D721Med (cell line): ENCODE data around the gene DMRTA2.

Experiments used
- DNase-seq: peaks from one replicate; pipeline ENCODE4 v3.0.0; 2011; ENCODE audit warnings: low spot score; ENCODE audit not compliant: insufficient read length
- FAIRE-seq: peaks from 2 replicates; lab custom pipeline; 2011; peaks lifted over from hg19 to GRCh38; lab: Jason Lieb, UNC
- TF ChIP-seq, protein P1 (sequence below): IDR thresholded peaks from 2 replicates; pipeline ENCODE4 v1.5.1; 2012; ENCODE audit warnings: mild to moderate bottlenecking, control low read depth; ENCODE audit not compliant: insufficient read depth; ENCODE audit errors: missing control alignments

DMRTA2 gene

DNA sequence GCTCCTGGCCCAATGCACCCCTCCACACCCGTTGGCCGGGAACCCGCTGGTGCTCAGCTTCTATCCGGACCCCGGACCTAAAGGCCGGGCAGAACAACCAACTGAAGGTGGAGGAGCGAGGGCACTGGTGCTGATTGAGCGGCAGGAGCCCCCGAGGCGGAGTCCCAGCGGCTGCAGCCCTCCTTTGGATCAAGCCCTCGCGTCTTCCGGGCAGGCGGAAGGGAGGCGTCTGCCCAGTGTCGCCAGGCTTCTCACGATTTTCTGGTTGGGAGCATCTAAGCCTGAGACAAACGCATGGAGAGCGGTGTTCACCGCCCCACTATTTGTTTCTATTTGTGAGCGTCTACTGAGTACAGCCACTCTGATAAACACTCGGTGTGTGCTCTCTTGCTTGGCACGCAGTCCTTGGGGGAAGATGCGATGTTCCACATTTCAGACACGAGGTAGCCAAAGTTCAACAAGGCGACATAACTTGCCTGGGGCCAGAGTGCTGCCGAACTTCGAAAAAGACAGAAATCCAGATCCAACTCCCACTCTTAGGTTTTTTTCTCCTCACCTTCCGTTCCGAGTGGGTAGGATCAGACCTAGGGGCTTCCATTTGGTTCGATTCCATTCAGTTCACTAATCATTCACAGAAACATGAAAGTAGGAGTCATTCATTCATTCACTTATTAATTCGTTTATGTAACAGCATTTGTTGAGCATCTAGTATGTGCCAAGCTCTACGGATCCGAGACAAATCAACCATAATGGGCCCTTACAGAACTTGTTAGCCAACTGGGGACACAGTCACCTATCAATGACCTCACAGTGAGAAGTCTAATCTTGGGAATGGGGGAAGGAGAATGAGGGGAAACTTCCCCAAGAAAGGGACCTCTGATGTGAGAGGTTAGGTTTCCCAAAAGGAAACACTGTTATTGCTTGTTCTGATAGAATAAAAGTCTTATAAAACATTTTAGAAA, 4.9 kb upstream of the DMRTA2 start:
- TF ChIP-seq, protein P1, sequence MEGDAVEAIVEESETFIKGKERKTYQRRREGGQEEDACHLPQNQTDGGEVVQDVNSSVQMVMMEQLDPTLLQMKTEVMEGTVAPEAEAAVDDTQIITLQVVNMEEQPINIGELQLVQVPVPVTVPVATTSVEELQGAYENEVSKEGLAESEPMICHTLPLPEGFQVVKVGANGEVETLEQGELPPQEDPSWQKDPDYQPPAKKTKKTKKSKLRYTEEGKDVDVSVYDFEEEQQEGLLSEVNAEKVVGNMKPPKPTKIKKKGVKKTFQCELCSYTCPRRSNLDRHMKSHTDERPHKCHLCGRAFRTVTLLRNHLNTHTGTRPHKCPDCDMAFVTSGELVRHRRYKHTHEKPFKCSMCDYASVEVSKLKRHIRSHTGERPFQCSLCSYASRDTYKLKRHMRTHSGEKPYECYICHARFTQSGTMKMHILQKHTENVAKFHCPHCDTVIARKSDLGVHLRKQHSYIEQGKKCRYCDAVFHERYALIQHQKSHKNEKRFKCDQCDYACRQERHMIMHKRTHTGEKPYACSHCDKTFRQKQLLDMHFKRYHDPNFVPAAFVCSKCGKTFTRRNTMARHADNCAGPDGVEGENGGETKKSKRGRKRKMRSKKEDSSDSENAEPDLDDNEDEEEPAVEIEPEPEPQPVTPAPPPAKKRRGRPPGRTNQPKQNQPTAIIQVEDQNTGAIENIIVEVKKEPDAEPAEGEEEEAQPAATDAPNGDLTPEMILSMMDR: no peak
- FAIRE-seq (no peak), DNase-seq (no peak)

DNA sequence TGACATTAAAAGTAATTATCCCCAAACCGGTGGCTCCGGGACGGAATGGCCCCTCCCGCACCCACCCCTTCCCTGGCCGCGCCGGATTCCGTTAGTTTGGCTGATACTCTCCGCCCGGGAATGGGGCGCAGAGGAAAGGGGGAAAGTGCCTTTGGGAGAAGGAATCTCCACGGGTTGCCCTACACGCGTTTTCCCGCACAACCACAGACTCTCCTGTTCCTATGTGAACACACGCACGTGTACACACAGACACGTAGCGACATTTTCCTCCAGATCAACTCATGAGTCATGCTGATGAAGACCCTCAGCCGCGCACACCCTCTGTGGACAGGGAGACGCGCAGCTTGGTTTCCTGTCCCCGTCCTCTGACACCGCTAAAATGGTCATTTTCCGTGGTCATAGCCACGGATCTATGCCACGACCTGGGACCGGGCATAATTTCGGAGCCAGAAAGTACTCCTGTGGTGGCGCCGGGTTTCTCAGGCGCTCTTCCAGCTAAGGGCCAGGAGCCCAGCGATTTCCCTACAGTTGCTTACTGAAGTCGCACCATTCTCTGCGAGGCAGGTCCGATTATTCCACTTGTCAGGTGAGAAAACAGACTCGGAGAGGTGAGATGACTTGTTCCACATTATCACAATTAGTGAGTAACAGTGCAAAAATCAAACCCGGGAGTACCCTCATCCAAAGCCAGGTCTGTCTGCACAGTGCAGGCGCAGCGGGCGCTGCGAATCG, 4.0 kb upstream of the DMRTA2 start:
- TF ChIP-seq, protein P1: no peak
- FAIRE-seq (no peak), DNase-seq (no peak)

DNA sequence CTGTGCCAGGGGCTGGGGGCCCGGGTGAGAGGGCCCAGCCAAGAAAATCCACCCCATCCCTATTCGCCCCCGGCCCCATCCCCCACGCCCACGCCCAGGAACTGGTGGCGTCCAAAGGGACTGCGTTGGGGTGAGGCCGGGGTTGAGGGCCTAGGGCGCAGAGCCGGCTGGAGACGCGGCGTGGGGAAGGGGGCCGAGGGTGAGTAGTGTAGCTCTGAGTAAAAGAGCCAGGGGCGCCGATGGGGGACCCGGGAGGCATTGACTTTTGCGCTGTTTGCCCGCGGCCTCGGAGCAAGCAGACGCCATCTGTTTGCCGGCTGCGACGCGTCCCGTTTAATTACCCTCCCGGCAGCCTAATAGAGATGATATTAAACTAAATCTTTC, 3.5 kb upstream of the DMRTA2 start:
- FAIRE-seq: no peak
- DNase-seq: no peak
- TF ChIP-seq, protein P1: no peak

DNA sequence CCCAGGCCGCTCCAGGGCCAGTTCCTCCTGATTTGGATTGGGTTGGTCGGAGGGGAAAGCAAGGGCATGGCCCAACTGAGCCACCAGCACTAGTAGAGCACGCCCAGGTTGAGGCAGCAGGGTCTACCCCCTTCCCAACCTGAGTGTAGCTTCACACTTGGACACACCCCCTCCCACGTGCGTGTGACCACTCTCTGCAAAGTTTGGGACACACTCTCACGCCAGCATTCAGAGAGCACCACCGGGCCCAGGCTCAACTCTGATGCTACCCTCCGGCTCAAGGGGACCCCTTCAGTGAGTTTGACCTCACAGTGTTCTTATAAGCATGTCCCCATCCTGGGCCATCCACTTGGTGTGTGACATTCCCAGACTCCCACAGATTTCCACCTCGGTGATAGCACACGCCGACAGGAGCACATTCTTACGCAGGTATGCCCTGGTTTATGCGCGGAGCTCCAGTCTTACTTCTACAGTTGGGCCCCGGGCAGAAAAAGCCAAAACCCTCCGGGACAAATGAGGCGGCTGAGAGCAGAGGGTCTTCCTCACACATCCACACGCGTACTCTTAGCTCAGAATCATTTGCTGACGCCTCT, 3.0 kb upstream of the DMRTA2 start:
- TF ChIP-seq, protein P1: no peak
- DNase-seq (no peak), FAIRE-seq (no peak)

DNA sequence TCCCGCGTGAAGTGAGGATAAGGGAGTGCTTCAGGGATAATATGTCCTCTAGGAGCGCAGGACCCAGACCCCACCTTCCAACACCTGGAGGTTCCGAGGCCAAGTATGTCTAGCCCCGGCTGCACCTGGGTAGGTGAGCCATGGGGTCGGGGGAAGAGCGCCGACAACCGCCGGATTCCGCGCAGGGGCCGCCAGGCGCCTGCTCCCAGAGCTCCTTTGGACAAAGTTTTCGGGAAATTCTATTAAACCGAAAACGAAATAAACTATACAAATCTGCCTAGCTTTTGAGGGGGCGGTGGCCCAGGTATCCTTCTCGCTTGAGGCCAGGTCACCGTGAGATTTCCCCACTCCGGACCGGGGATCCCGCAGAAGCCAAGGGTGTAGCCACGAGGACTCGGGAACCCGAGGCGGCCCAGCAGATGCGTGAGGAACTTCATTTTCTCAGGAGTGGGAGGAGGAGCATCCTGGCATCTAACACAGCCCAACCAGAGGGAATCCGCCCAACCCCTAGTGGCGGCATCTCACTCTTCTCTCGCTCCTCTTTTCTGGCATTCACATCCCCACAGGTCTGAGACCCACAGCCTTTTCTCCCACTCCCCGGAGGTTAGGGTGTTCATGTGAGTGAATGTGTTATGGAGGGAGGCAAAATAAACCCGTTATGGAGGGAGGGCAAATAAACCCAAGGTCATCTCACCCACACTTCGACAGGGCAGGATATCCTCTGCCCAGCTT, 2.3 kb upstream of the DMRTA2 start:
- DNase-seq: no peak
- FAIRE-seq: no peak
- TF ChIP-seq, protein P1: no peak

DNA sequence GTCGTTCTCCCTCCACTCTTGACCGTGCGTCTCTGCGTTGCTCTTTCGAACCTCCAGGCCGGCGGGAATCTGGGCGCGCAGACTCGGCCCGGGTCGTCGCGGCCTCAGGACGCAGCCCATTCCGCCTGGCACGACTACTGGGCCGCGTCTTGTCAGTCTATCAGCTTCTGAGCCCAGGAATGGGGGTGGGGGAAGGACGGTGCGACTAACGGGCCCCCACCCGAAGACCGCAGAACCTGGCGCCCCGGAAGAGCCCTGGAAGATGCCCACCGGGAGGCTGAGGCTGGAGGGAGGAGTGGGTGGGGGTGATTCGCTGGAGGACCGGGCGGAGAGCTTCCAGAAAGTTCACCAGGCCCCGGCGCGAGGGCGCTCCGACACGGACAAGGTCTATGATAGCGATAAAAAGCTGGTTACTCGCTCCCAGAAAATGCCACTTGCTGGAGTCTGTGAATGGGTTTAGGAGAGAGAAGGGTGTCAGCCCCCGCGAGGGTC, 1.7 kb upstream of the DMRTA2 start:
- DNase-seq (no peak), FAIRE-seq (no peak)
- TF ChIP-seq, protein P1: no peak
